Measurements from ENCODE around the gene PANK1. TPM values are rescaled to one million over a fixed set of nuclear protein-coding genes. Genes with fewer than 3 reads are reported as not detected.

PANK1 gene
- total and polyA plus RNA-seq, 3 experiments from 2014 or later, result 0.16 to 4.9 (median 3.7) TPM

- Mint-ChIP-seq H3K36me3 (no peaks in the 10 kb centered on the region), H3K4me3 (no peak overlapping the region), H3K4me1 (no peaks in the 10 kb centered on the region), H3K27ac (no peak overlapping the region), H3K27me3 (peaks cover 3 to 19% of the 10 kb centered on the region in 2 donors), H3K9me3 (no peaks in the 10 kb centered on the region)
- Histone ChIP-seq H3K27ac (ENCODE audit: low read depth, low read length) (no peak overlapping the region), H3K9me3 (ENCODE audit: low read length) (no peaks in the 10 kb centered on the region), H3K4me3 (ENCODE audit: low read length) (no peak overlapping the region), H3K36me3 (ENCODE audit: insufficient read depth, low read length) (no peaks in the 10 kb centered on the region), H3K27me3 (ENCODE audit: insufficient read depth, low read length, poor library complexity, severe bottlenecking) (no peaks in the 10 kb centered on the region), H3K4me1 (ENCODE audit: insufficient read depth, low read length) (no peaks in the 10 kb centered on the region)
- ChIA-PET POLR2A (no interaction called here), CTCF (no interaction called here)
- no peak for DNase-seq
Observed at GRCh38 chr10:89662596-89662995, 17.6 kb upstream of the PANK1 start.

GRCh38 chr10:89659143-89660131 is 14.4 kb upstream of the PANK1 start:
- CTCF ChIA-PET, result interaction anchor here (1.0 to 1.3 kb wide), 2 partner anchors 11 to 44 kb away, joined by 3 read pairs; no protein-coding TSS in a partner anchor
- H3K4me1 Mint-ChIP-seq, result no peaks in the 10 kb centered on the region
- no peak overlapping the region for H3K4me3 Mint-ChIP-seq
- Histone ChIP-seq H3K4me3 (ENCODE audit: low read length) (no peak overlapping the region), H3K36me3 (ENCODE audit: insufficient read depth, low read length) (no peaks in the 10 kb centered on the region), H3K27me3 (ENCODE audit: insufficient read depth, low read length, poor library complexity, severe bottlenecking) (no peaks in the 10 kb centered on the region), H3K9me3 (ENCODE audit: low read length) (no peaks in the 10 kb centered on the region), H3K27ac (ENCODE audit: low read depth, low read length) (no peak overlapping the region), H3K4me1 (ENCODE audit: insufficient read depth, low read length) (no peaks in the 10 kb centered on the region)
- H3K36me3 Mint-ChIP-seq, result peaks cover 0 to 4% (median 0%) of the 10 kb centered on the region in 3 donors
- no peak overlapping the region for H3K27ac Mint-ChIP-seq
- POLR2A ChIA-PET, result no interaction called here
- peaks cover 0 to 2% (median 0%) of the 10 kb centered on the region in 5 donors for H3K9me3 Mint-ChIP-seq
- peaks cover 3 to 23% of the 10 kb centered on the region in 2 donors for H3K27me3 Mint-ChIP-seq
- DNase-seq, result no peak

DNA sequence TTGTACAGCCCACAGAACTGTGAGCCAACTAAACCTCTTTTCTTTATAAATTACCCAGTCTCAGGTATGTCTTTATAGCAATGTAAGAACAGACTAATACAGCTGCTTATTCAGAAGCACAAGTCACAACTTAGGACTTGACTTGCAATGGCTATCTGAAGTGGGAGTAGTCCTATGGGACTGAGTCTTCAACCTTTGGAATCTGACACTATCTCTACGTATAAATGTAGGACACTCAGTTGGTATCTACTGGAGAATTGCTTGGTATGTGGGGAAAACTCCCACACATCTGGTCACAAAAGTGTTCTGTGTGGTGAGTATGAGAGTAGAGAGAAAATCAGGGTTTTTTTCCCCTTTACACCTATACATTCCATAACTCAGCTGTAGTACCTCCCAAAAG is 12.3 kb upstream of the PANK1 start:
- H3K4me1 ChIP-seq (ENCODE audit: insufficient read depth, low read length), result no peaks in the 10 kb centered on the region
- CTCF ChIA-PET, result no interaction called here
- no peaks in the 10 kb centered on the region for H3K27me3 ChIP-seq (ENCODE audit: insufficient read depth, low read length, poor library complexity, severe bottlenecking)
- H3K4me3 ChIP-seq (ENCODE audit: low read length), result no peak overlapping the region
- Mint-ChIP-seq H3K4me3 (no peak overlapping the region), H3K9me3 (peaks cover 0 to 2% (median 0%) of the 10 kb centered on the region in 5 donors), H3K27me3 (peaks cover 5 to 23% of the 10 kb centered on the region in 2 donors), H3K27ac (no peak overlapping the region), H3K4me1 (no peaks in the 10 kb centered on the region), H3K36me3 (peaks cover 0 to 4% (median 0%) of the 10 kb centered on the region in 3 donors)
- no peak for DNase-seq
- H3K36me3 ChIP-seq (ENCODE audit: insufficient read depth, low read length), result no peaks in the 10 kb centered on the region
- no peaks in the 10 kb centered on the region for H3K9me3 ChIP-seq (ENCODE audit: low read length)
- POLR2A ChIA-PET, result no interaction called here
- H3K27ac ChIP-seq (ENCODE audit: low read depth, low read length), result no peak overlapping the region

DNA sequence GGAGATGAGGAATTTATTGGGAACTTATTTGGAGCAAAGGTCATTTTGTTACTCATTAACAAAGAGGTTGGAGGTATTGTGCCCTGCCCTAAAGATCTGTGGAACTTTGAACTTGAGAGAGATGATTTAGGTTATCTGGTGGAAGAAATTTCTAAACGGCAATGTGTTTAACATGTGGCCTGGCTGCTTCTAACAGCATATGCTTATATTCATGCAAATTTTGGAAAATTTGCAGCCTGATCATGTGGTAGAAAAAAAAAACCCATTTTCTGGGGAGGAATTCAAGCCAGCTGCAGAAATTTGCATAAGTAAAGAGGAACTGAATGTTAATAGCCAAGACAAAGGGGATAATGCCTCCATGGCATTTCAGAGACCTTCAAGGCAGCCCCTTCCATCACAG is 10.7 kb upstream of the PANK1 start:
- H3K27me3 ChIP-seq (ENCODE audit: insufficient read depth, low read length, poor library complexity, severe bottlenecking), result no peaks in the 10 kb centered on the region
- no peaks in the 10 kb centered on the region for H3K4me1 ChIP-seq (ENCODE audit: insufficient read depth, low read length)
- peaks cover 0 to 4% (median 0%) of the 10 kb centered on the region in 3 donors for H3K36me3 Mint-ChIP-seq
- H3K9me3 Mint-ChIP-seq, result peaks cover 0 to 2% (median 0%) of the 10 kb centered on the region in 5 donors
- DNase-seq, result no peak
- H3K36me3 ChIP-seq (ENCODE audit: insufficient read depth, low read length), result no peaks in the 10 kb centered on the region
- no peak overlapping the region for H3K27ac ChIP-seq (ENCODE audit: low read depth, low read length)
- H3K4me1 Mint-ChIP-seq, result no peaks in the 10 kb centered on the region
- peaks cover 5 to 22% of the 10 kb centered on the region in 2 donors for H3K27me3 Mint-ChIP-seq
- CTCF ChIA-PET, result no interaction called here
- no peak overlapping the region for H3K27ac Mint-ChIP-seq
- H3K9me3 ChIP-seq (ENCODE audit: low read length), result no peaks in the 10 kb centered on the region
- no peak overlapping the region for H3K4me3 ChIP-seq (ENCODE audit: low read length)
- no peak overlapping the region for H3K4me3 Mint-ChIP-seq
- POLR2A ChIA-PET, result no interaction called here

DNA sequence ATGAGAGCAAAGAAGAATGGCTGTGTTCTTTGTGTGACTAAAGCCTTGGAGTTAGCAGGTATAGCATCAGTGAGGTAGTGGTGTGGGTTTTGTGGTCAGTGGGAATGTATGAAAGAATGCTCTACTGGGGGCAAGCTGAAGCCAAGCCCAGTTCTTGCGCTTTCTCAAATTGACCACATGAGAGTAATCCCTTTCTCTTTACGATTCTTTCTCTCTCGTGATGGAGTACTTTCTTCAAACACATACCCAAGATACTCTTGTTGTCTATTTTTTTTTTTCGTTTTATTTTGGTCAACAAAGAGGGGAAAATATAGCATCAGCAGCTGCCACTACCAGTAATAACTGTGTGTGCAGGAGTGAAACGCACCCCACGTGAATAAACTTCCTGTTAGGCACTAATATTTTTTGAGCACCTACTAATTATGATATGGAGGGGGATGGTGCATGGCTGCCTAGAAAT is 8.4 kb upstream of the PANK1 start:
- DNase-seq, result no peak
- Mint-ChIP-seq H3K9me3 (peaks cover 0 to 2% (median 0%) of the 10 kb centered on the region in 5 donors), H3K27ac (no peak overlapping the region), H3K27me3 (peaks cover 17 to 24% of the 10 kb centered on the region in 2 donors), H3K4me3 (no peak overlapping the region), H3K36me3 (peaks cover 0 to 4% (median 0%) of the 10 kb centered on the region in 3 donors), H3K4me1 (no peaks in the 10 kb centered on the region)
- POLR2A ChIA-PET, result no interaction called here
- H3K36me3 ChIP-seq (ENCODE audit: insufficient read depth, low read length), result no peaks in the 10 kb centered on the region
- no peak overlapping the region for H3K4me3 ChIP-seq (ENCODE audit: low read length)
- no peaks in the 10 kb centered on the region for H3K9me3 ChIP-seq (ENCODE audit: low read length)
- H3K4me1 ChIP-seq (ENCODE audit: insufficient read depth, low read length), result no peaks in the 10 kb centered on the region
- CTCF ChIA-PET, result no interaction called here
- no peak overlapping the region for H3K27ac ChIP-seq (ENCODE audit: low read depth, low read length)
- no peaks in the 10 kb centered on the region for H3K27me3 ChIP-seq (ENCODE audit: insufficient read depth, low read length, poor library complexity, severe bottlenecking)

DNA sequence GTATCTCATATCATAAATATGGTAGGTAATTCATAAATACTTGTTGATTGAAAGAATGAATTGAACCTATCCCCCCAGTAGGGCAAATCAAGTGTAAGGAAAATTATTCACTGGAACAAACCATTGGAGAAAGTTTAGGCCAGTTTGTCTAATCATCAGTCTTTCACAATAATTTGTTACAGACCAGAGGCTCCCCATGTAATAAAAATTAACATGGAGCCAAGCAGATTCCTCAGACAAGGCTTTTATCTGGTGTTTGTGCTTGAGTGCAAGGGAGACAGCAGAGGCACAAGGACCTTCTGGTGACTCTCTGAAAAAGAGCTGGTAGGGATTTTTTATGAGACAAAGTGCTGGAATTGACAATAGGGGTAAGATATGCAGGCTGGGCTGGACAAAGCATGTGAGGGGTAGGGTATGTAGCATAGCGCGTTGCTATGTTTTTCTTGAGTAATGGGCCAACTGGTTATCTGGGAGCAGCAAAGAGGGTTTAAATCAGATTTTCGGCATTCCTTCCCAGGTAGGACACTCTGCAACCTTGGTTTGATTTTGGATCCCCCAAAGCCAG is 7.8 kb upstream of the PANK1 start:
- H3K9me3 Mint-ChIP-seq, result peaks cover 0 to 2% (median 0%) of the 10 kb centered on the region in 5 donors
- no peak overlapping the region for H3K27ac ChIP-seq (ENCODE audit: low read depth, low read length)
- POLR2A ChIA-PET, result no interaction called here

GRCh38 chr10:89651916-89652573 is 7.0 kb upstream of the PANK1 start:
- ChIA-PET POLR2A (no interaction called here), CTCF (no interaction called here)
- H3K27ac Mint-ChIP-seq, result no peak overlapping the region
- peaks cover 0 to 4% (median 0%) of the 10 kb centered on the region in 3 donors for H3K36me3 Mint-ChIP-seq
- no peaks in the 10 kb centered on the region for H3K4me1 Mint-ChIP-seq
- Histone ChIP-seq H3K9me3 (ENCODE audit: low read length) (no peaks in the 10 kb centered on the region), H3K36me3 (ENCODE audit: insufficient read depth, low read length) (no peaks in the 10 kb centered on the region), H3K27me3 (ENCODE audit: insufficient read depth, low read length, poor library complexity, severe bottlenecking) (no peaks in the 10 kb centered on the region), H3K27ac (ENCODE audit: low read depth, low read length) (no peak overlapping the region), H3K4me1 (ENCODE audit: insufficient read depth, low read length) (no peaks in the 10 kb centered on the region), H3K4me3 (ENCODE audit: low read length) (no peak overlapping the region)
- DNase-seq, result no peak
- H3K27me3 Mint-ChIP-seq, result peaks cover 22 to 29% of the 10 kb centered on the region in 2 donors
- H3K9me3 Mint-ChIP-seq, result peaks cover 0 to 2% (median 0%) of the 10 kb centered on the region in 5 donors
- H3K4me3 Mint-ChIP-seq, result no peak overlapping the region

More for the DNA sequence above, 7.8 kb upstream of the PANK1 start:
- H3K27me3 Mint-ChIP-seq, result peaks cover 20 to 25% of the 10 kb centered on the region in 2 donors
- H3K4me1 Mint-ChIP-seq, result no peaks in the 10 kb centered on the region
- no peak for DNase-seq
- peaks cover 0 to 4% (median 0%) of the 10 kb centered on the region in 3 donors for H3K36me3 Mint-ChIP-seq
- Histone ChIP-seq H3K27me3 (ENCODE audit: insufficient read depth, low read length, poor library complexity, severe bottlenecking) (no peaks in the 10 kb centered on the region), H3K36me3 (ENCODE audit: insufficient read depth, low read length) (no peaks in the 10 kb centered on the region), H3K4me3 (ENCODE audit: low read length) (no peak overlapping the region), H3K9me3 (ENCODE audit: low read length) (no peaks in the 10 kb centered on the region), H3K4me1 (ENCODE audit: insufficient read depth, low read length) (no peaks in the 10 kb centered on the region)
- H3K4me3 Mint-ChIP-seq, result no peak overlapping the region
- CTCF ChIA-PET, result no interaction called here
- no peak overlapping the region for H3K27ac Mint-ChIP-seq

Data from CD8-positive, alpha-beta memory T cell (primary cell).